Muscle of arm (tissue), 12 donors: ENCODE data around the gene TNS3. TPM values are rescaled to one million over a fixed set of nuclear protein-coding genes. Genes with fewer than 3 reads are reported as not detected.
A peak's percentile ranks its signal among the peaks of the same experiment; 100 is the strongest.

Experiments used
- DNase-seq: peaks from one replicate; pipeline ENCODE4 v3.0.0-alpha.2; 2013
- polyA plus RNA-seq, 12 donors: library from polyadenylated mRNA; unstranded; fragments of 120-200 nt; gene quantifications; one replicate each; pipeline ENCODE4 v1.2.1, GENCODE V29; 2013; ENCODE audit not compliant: insufficient read length in 12 of 12

The TNS3 gene
- polyA plus RNA-seq, 12 donors: 20.0 to 58.4 (median 27.5) TPM; not detected in 1

GRCh38 chr7:47582764-47583738 lies 1.1 kb upstream of the TNS3 start:
- peak; percentile 87 for DNase-seq

DNA sequence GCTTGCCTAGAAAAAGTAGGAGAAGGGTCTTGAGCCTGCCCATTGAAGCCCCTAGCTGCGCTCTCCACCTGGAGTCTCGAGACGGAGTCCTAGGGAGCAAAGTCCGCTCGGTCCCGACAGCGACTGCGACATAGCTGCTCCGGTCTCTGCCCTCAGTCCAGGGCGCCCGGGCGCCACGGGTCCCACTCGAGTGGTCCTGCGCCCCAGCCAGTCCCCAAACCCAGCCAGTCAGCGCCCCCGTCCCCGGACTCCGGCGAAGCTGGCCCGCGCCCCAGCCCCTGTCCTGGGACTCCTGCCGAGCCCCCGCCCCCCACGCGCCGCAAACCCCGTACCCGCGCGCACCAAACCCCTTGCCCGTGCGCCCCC lies 490 bp downstream of the TNS3 start:
- DNase-seq: no peak

- no peak for DNase-seq
Observed at GRCh38 chr7:47580811-47581331, 1.0 kb downstream of the TNS3 start.

DNA sequence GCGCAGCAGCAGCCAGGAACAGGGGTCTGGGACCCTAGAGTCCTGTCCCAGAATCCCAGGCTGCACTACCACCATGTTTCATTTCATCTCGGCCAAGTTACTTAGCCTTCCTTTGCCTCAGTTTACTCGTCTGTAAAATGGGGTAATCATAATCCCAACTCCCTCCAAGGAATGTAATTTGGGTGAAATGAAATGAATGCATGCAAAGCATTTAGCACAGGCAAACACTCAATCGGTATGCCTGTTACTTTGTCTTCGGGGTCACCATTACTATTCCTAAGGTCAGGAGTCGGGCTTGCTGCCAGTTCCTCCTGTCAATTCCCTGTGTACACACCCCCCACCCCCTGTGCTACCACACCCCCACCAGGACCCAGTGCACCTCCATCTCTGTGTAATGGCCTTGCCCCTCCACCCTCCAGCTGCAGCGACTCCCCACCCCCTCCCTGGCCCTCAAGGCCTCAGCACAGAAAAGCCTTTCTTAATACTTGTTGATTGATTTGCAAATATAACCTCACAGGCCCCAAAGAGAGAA lies 1.7 kb downstream of the TNS3 start:
- no peak for DNase-seq

- DNase-seq: no peak
Observed at GRCh38 chr7:47579458-47579857, 2.5 kb downstream of the TNS3 start.

DNA sequence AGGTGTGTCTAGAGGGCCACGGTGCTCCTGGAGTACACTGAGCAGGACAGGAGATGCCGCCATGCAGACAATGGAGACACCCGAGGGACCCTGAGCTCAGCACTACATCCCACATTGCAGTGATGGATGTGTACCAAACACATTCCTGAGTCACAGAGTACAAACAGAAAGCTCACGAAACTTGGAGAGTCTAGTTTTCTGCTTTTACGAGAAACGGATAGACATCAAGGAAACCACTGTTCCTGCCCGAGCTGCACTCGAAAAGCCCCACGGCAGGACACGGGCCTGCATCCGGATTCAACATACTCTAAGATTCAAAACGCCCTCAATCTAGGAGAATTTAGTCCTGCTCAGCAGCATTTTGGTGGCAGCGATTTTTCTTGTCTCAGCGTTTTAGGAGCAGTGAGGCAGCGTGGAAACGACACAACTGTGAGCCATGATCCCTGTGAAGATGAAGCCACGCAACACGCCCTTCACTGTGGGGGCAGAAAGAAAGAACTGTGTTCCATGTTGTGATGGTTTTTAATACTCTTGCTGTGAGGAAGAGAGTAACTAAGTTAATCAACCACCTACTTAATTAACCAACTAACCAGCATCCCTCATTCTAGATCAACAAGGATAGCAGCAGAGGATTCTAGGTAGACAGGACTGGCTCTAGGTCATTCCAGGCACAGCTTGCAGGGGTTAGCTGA lies 3.2 kb downstream of the TNS3 start:
- peak; percentile 65 for DNase-seq

DNA sequence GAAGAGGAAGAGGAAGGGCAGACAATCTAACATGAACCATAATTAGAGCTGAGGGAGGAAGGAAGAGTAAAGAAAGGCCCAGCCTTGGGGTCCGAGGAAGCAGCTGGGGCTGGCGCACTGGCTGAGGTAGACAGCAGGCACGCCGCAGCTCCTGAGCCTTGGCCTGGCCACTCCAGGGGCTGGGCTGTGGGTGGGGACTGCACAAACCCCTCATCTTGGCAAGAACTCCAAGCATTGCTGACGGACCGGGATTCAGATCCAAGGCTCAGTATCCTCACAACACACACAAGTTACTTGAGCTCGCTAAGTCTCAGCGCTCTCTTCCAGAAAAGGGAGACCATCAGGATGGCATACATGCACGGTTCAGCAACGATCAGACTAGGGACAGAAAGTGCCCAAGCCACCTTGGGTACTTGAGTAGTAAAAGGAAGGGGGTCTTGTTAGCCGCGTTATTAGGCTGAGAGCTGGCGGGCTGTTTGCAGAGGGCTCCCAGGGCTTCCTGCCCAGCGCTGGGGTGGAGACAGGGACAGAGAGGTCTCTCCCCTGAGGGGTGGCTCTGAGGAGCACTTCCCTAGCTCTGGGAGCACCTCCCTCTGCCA lies 4.5 kb downstream of the TNS3 start:
- peak; percentile 82 for DNase-seq

DNA sequence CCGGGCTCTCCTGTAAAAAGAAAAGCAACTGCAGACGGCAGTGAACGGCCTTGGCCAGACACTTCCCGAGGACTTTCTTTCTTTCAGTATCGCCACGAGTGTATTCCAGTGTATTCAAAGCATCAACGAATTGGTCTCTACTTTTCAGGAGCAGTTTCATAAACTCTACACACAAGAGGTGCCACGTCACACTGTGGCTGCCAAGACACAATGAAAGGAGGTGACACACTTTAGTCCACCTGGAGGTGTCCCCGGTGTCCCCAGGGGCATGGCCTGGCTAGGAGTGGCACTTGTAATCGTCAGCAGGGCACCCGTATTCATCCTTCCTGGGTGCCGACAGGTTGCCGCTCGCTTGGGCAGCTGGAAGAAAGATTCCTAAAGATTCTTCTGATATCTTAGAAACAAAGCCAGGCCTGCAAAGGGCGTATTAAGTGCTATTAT lies 5.0 kb downstream of the TNS3 start:
- no peak for DNase-seq

DNA sequence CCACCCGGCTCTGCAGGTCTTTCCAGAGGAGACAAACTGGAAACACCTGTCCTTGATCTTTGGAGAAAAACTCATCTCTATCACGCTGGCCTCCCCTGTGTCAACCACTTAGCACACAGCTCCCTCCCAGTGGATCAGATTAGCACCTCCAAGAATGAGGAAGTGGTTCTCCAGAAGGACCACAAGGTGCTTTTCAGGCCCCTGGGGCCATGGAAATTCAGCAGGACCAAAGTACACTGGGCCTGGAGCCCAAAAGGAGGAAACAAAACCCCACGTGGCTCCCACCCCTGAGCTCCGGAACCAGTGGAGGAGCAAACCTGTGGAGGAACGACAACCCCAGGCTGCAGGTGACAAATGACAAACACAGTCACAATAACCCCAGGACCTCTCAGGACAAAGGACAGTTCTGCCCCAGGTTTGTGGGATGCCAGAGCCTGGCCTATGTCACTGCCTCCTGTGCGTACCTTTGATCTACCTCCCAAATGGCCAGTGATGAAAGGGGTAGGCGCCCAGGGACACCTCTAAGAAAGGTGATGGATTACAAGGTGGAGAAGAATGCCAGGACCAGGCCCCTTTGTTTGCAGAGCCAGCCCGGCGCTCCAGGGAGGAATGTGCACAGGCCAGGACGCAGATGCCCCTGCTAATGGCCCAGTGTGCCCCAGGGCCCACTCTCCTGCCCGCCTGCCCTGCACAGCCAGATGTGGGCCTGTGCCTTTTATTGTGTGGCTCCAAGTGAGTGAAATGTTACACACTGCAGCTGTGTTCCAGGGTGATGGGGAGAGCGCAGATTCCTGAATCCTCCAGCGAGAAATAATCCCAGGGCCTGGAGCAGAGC lies 5.7 kb downstream of the TNS3 start:
- peak; percentile 90 for DNase-seq

GRCh38 chr7:47574482-47575329 lies 7.2 kb downstream of the TNS3 start:
- DNase-seq: no peak

GRCh38 chr7:47573758-47574481 lies 8.0 kb downstream of the TNS3 start:
- DNase-seq: no peak

DNA sequence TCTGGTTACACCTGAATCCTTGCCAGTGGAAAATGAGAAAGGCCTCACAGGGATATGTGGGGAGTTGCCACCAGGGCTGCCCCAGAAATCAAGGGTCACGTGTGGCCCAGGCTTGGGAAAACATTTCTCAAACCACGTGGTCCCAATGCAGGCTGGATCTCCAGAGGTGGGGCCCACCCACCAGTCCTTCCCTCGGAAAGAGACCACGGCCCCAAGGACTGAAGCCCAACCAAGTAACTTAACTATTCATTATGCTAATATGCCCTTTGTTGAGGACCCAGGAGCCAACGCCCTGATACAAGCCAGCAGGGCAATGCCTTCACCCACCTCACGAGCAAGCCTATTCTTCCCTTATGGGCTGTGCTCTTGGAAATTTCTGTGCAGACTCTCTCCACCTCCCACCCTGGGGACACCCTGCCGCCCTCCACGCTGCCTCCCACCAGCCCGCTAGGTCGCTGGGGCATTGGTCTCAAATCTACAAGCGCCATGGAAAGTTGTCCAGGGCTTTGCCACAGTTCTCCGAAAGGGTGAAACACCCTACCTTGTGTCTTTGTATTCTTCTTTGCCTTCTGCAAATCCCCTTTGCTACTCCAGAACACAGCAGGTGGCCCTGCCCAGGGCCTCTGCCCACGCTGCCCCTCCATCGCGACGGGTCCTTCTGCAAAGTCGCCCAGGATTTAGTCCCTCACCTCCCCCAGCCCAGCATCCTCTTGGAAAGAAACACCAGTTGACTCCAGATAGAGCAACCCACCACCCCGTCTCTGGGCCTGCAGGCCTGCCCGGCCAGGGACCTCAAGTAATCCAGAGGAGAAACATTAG lies 8.8 kb downstream of the TNS3 start:
- no peak for DNase-seq

- DNase-seq: no peak
Observed at GRCh38 chr7:47572094-47572445, 9.8 kb downstream of the TNS3 start.

GRCh38 chr7:47571331-47572093 lies 10.4 kb downstream of the TNS3 start:
- no peak for DNase-seq

GRCh38 chr7:47570649-47571050 lies 11.3 kb downstream of the TNS3 start:
- no peak for DNase-seq

DNA sequence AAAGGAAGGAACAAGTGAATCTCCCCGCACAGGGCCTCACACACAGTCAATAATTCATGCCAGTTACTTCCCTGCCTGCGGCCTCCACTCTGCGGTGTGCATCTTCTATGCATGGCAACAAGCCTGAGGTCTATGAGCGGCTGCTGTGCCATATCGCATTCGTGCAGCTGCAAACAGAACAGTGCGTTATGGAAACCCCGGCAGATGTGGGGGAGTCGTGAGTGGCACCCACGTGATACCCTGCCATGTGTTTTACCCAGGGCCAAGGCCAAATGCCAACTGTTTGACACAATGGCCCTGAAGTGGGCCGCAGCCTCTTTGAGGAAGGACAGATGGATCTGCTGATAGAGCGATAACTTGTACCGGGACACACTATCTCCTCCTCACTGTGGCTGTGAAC lies 13.4 kb downstream of the TNS3 start:
- DNase-seq: no peak

DNA sequence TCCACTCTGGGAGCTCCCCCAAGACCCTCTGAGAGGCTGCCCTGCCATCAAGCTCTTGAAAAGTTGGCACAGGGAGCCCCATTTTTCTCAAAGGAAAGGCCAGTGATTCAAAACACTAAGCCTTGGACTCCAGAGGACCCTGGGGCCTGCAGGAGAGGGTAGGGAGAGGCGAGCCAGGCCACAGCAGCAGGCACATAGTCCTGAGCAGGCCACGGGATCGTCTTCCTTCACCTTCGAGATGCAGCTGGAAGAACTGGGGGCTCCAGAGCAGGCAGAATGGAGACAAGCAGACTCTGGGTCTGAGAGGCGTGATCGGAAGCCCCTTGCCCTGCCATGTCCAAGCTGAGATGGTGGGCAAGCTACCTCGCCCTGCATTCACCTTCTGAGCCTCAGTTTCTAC lies 13.9 kb downstream of the TNS3 start:
- no peak for DNase-seq
